Hematopoietic multipotent progenitor cell treated with erythropoietin and hydrocortisone succinate and interleukin-3 and kit ligand, for 8 days (in vitro differentiated cells): ENCODE measurements around the gene PDPN.

ENCODE experiments used
- DNase-seq: peaks from one replicate; pipeline ENCODE4 v3.0.0-alpha.2; 2015

The PDPN gene

GRCh38 chr1:13581446-13581845 is 2.2 kb upstream of the PDPN start:
- no peak for DNase-seq

GRCh38 chr1:13582713-13583443 is 754 bp upstream of the PDPN start:
- no peak for DNase-seq

DNA sequence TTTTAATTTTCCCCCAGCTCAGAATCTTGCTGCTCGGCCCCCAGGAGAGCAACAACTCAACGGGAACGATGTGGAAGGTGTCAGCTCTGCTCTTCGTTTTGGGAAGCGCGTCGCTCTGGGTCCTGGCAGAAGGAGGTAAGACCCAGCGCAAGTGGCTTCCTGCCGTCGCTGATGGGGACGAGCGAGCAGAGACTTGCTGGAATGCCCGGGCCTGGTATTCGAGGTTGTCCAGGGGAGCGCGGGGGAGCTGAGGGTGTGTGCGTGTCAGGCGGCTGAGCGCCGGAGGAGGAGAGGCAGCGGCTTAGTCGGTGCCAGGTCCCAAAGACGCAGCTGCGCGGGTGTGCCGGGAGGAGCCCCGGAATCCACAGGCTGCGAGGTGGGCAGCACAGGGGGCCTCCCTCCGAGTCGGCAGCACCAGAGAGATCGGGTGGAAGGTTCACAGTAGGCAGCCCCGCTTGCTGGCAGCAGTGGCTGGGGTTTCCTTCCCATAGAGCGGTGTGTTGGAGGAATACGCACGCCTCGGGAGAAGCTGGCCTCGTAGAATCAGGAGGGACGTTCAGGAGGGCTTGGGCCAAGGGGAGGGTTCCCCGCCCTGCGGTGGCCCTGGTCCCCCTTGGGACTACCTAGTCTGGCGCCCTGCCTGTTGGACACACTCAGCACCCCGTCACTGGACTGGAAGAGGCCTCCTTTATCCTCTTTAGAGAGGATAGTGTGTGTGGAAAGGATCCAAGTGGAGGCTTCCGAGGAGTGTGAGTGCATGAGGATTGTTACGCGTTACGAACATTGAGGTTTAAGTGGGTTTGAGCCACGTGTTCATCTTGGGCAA is 547 bp downstream of the PDPN start:
- DNase-seq, result no peak

DNA sequence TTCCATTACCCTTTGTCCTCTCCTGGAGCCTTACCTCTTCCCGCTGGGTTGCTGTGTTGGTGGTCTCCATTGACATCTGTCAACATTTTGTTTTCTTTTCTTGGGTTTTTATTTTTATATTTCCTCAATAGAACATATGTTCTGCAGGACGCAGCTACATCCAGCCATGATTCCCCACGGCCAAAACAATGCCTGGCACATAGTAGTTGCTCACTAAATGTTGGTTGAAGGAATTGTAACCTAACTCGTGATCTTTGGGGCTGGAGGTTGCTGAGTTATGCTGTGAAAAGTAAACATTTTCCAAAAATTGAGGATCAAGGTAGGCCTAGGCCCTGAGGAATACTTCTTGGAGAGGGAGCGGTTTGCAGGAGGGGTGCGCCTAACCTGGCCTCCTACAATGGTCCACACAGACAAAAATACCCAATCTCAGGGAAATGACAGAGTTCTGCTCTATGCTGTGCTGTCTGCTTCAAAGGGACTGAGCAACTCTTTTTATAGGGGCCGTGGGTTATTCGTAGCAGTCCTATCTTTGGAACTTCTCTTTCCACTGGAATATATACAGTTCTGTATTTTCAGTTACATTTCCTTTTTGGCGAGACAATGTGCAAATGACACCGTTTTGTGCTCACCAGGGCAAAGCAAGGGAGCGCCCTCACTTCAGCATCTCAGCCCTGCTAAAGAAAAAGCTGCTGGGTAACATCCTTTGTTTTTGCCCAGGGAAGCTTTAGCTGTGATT is 1.4 kb downstream of the PDPN start:
- DNase-seq, result no peak

GRCh38 chr1:13585612-13585991 is 2.0 kb downstream of the PDPN start:
- DNase-seq, result no peak

- DNase-seq, result no peak
Observed at GRCh38 chr1:13586001-13586400, 2.4 kb downstream of the PDPN start.

DNA sequence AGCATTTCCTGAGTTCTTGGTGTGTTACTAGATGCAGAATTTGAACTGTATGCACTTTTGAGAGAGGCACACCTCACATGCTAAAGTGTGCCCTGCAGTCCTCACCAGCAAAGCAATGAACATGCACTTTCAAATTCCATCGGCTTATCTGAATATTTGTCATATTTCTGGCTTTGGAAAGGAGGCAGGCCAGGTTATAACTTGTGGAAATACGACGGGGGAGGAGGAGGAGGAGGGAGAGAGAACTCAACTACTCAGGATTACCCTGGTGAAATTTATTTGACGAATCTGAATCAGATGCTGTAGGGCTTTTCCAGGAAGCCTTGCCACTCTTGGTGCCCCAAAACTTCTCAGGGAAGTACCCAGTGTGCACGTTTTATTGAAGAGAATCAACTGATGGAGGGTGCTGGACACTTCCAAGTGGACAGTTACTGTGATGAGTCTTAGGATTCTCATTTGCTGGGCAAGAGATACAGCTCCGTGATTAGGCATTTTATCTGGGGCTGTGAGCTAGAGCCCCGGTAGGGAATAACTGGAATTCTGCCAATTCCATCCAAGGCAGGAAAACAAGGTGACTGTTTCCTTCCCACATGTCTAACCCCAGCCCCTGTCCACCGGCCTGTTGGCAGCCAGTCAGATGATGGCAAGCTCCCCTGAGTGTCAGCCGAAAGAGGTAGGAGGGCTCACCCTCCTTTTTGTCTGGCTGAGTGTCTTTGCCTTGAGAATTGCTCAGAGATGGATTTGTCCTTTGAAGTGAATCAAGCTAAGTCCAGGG is 3.8 kb downstream of the PDPN start:
- no peak for DNase-seq

- no peak for DNase-seq
Observed at GRCh38 chr1:13588946-13589796, 5.5 kb downstream of the PDPN start.

DNA sequence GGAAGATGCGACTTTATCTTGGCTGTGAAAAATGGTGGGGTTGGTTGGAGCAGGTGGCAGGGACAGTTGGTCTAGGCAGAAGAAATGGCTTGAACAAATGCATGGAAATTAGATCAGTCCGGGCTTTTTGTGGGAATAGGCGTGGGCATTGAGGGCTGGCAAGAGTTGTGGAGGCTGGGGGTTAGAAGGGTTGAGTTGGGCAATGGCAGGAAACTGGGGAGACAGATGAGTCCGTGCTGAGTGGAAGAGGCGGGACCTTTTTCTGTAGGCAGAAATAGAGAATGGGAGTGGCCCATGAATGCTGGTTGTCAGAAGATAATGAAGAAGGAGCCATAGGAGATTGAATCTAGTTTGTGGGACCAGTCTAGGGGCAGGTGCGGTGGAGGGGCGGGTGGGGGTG is 6.9 kb downstream of the PDPN start:
- no peak for DNase-seq

GRCh38 chr1:13593511-13594131 is 10.0 kb downstream of the PDPN start:
- DNase-seq, result no peak

DNA sequence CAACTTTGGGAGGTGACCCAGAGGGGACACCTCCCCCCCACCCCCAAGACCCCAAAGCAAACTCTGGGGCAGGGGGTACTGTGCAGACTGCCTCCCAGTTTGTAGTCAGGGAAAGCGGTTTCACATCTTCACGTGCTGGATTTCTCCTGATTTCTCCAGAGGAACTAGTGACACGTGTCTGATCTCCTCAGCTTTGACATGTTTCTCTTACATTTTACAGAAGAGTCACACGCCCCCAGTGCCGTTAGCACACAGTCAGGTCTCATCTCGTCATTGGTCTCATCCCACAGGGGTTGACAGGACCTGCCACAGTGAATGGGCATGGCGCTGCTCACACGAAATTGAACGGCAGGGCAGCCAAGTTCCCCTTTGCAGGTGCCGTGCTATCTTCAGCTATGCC is 11.8 kb downstream of the PDPN start:
- no peak for DNase-seq

DNA sequence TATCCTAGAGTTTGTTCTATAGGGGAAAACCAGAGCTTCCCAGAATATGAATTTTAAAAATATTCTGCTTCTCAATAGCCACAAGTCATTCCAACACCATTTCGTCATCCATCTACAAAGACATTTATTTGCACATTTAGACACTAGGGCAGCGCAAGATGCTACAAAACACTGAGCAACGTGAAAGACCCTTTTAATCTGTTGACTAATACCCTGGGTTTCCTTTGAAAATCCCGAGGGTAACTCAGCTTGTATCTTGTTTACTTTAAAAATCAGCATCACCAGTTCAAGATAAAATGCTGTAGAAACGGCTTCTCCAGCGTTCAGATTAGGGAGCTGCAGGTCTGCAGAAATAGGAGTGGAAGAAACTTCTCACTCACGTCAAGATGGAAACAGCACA is 13.5 kb downstream of the PDPN start:
- DNase-seq, result no peak

GRCh38 chr1:13600762-13601453 is 17.3 kb downstream of the PDPN start:
- no peak for DNase-seq

- no peak for DNase-seq
Observed at GRCh38 chr1:13604176-13604575, 20.5 kb downstream of the PDPN start.

GRCh38 chr1:13604721-13605120 is 21.1 kb downstream of the PDPN start:
- no peak for DNase-seq

GRCh38 chr1:13605159-13605558 is 21.5 kb downstream of the PDPN start:
- DNase-seq, result no peak

- DNase-seq, result no peak
Observed at GRCh38 chr1:13607002-13607401, 23.4 kb downstream of the PDPN start.

GRCh38 chr1:13616234-13616633 is 32.6 kb downstream of the PDPN start:
- DNase-seq, result no peak

DNA sequence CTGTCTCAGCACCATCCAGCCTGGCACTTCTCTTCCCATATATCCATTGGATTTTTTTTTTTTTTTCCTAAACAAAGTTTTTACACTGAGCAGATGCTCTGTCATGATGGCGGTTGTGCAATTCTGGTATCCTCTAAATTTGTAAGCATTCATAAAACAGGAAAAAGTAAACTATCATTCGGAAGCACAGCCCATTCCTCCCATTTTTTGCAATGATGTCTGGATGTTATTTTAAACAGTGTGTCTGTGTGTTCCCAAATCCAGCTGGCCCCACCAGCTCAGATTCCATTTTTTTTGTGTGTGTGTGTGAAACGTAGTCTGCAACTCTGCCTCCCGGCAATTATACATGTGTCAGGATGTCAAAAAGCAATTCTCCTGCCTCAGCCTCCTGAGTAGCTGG is 33.5 kb downstream of the PDPN start:
- DNase-seq, result no peak

GRCh38 chr1:13617773-13618172 is 34.1 kb downstream of the PDPN start:
- DNase-seq, result no peak

- no peak for DNase-seq
Observed at GRCh38 chr1:13618483-13618882, 34.9 kb downstream of the PDPN start.
